Heart left ventricle (tissue), 16 donors: ENCODE measurements around the gene ILDR2. TPM values are rescaled to one million over a fixed set of nuclear protein-coding genes. Genes with fewer than 3 reads are reported as not detected.

ENCODE experiments used
- ATAC-seq, 4 donors: fragments of 200-7000 bp; cut with Tn5 transposase; one replicate each; pipeline ENCODE4 v1.9.1; 2020 to 2022; ENCODE audit warnings: moderate library complexity in 4 of 4, mild to moderate bottlenecking in 3 of 4, moderate number of reproducible peaks in 1 of 4
- DNase-seq, 5 donors: peaks; one replicate each; pipeline ENCODE4 v3.0.0-alpha.2; 2020
- H3K27ac ChIP-seq, 12 donors: fragments of 200-600 bp; sonication (generic) in 4 of 12; one replicate each; pipeline versions ENCODE4 v1.5.0 to v1.8.0; 2016 to 2022; ENCODE audit warnings: mild to moderate bottlenecking in 2 of 12
- H3K27me3 ChIP-seq, 9 donors: fragments of 200-600 bp; sonication (generic) in 2 of 9; one replicate each; pipeline versions ENCODE4 v1.5.1 to v1.8.0; 2016 to 2022; ENCODE audit warnings: mild to moderate bottlenecking in 3 of 9
- H3K36me3 ChIP-seq, 9 donors: fragments of 200-600 bp; sonication (generic) in 2 of 9; one replicate each; pipeline versions ENCODE4 v1.5.0 to v1.8.0; 2018 to 2022; ENCODE audit warnings: mild to moderate bottlenecking in 2 of 9
- H3K4me1 ChIP-seq, 12 donors: fragments of 200-600 bp; sonication (generic) in 4 of 12; one replicate each; pipeline versions ENCODE4 v1.5.0 to v1.8.0; 2016 to 2022; ENCODE audit warnings: mild to moderate bottlenecking in 3 of 12
- H3K4me3 ChIP-seq, 12 donors: fragments of 200-600 bp; sonication (generic) in 4 of 12; one replicate each; pipeline versions ENCODE4 v1.5.0 to v1.8.0; 2017 to 2022; ENCODE audit warnings: mild to moderate bottlenecking in 9 of 12, moderate library complexity in 4 of 12
- H3K9me3 ChIP-seq, 12 donors: fragments of 200-600 bp; sonication (generic) in 4 of 12; one replicate each; pipeline versions ENCODE4 v1.5.0 to v1.8.0; 2016 to 2022; ENCODE audit warnings: mild to moderate bottlenecking in 1 of 12
- CTCF ChIP-seq, 12 donors: fragments of 200-600 bp; sonication (generic) in 4 of 12; IDR thresholded peaks; one replicate each; pipeline versions ENCODE4 v1.5.0 to v1.8.0; 2018 to 2022; ENCODE audit warnings: antibody characterized with exemption in 12 of 12, mild to moderate bottlenecking in 5 of 12
- POLR2A ChIP-seq, 2 donors: fragments of 450-650 bp; IDR thresholded peaks; one replicate each; pipeline ENCODE4 v1.6.1; 2017; ENCODE audit warnings: antibody characterized with exemption in 2 of 2, mild to moderate bottlenecking in 2 of 2, moderate library complexity in 2 of 2
- WGBS, 4 donors: extraction: QIAGEN DNeasy Blood & Tissue Kit in 2 of 4; methylation state at CpG; one replicate each; pipeline versions ENCODE4 v1.1.5 to v1.1.7; 2013 to 2018; 5-methylcytosine and 5-hydroxymethylcytosine counted together
- intact Hi-C, 10 donors: fragments of 100-400 bp; cut with DNase I; formaldehyde crosslinking; loops; one replicate each; pipeline versions ENCODE4 v1.11.1 to v1.14.2; 2022
- polyA plus RNA-seq, 2 donors: library from polyadenylated mRNA; stranded (reverse); fragments of 200-250 nt; gene quantifications; one replicate each; pipeline ENCODE4 v1.2.3, GENCODE V29; 2013
- total RNA-seq, 9 donors: library from RNA; depleted of rRNA in 2 of 9; stranded (reverse); fragments of >200 nt in 2 of 9; fragmentation: NEBNext Ultra II Directional in 3 of 9; extraction: Animal tissue kit (Norgen Biotek cat#: 25700) in 3 of 9; gene quantifications; one replicate each; pipeline versions ENCODE4 v1.1.0 to v1.2.4, GENCODE V29; 2016 to 2023
- donor health status: ischemic (EF 13 %, LVEDD 7.1; RV severe dilation, severe dysfunction).
- donor health status: healthy with polysubstance abuse.
- donor health status: DM: no; HTN: yes; CAD: no.
- donor health status: DM: no; HTN: no; CAD: no.
- donor health status: ischemic (EF 25% LVEDD 6.9; RV normal size, moderate dysfunction).
- donor health status: ischemic (EF 25% LVEDD 5.7; RV mildly dilated, moderate dysfunction).
- donor health status: healthy.
- donor health status: DM: yes; HTN: yes; CAD: no.
- donor health status: ischemic (EF 35%, LVEDD 5.7; RV mildly dilated, moderate dysfunction).
- donor health status: nonischemic (EF 11% LVEDD 7.7; RV severe dilation, severe dysfunction).
- donor health status: DM: yes; HTN: yes; CAD: no.
- donor health status: PGD.
- donor health status: ischemic (EF 29% LVEDD 5.4; RV normal size, mild dysfunction).
- donor health status: nonischemic (EF 23%, LVEDD 6.1; RV moderate dilation, normal function).

Gene ILDR2
- total and polyA plus RNA-seq, 11 donors: 0.84 to 12.4 (median 5.8) TPM

- H3K36me3 ChIP-seq: no peaks in the 10 kb centered on the region
- no peaks in the 10 kb centered on the region for H3K27me3 ChIP-seq
- H3K4me1 ChIP-seq: no peaks in the 10 kb centered on the region
- no peak for ATAC-seq
- H3K4me3 ChIP-seq: no peak overlapping the region
- no peak overlapping the region for H3K27ac ChIP-seq
- DNase-seq: no peak
- 72 to 80% (median 78%) methylated on average over 8 of the region's 8 CpGs for WGBS, 4 donors
- intact Hi-C loops: no loop called here
- no peak for TF ChIP-seq CTCF (IDR thresholded peaks at IDR 0.05)
- TF ChIP-seq POLR2A (IDR thresholded peaks at IDR 0.05): no peak
- H3K9me3 ChIP-seq: no peaks in the 10 kb centered on the region
These were observed 38.0 kb upstream of the ILDR2 start for GRCh38 chr1:167013108-167013929.

- H3K27ac ChIP-seq: no peak overlapping the region
- H3K4me1 ChIP-seq: no peaks in the 10 kb centered on the region
- H3K36me3 ChIP-seq: no peaks in the 10 kb centered on the region
- 73 to 82% (median 80%) methylated on average over 2 of the region's 2 CpGs for WGBS, 4 donors
- no peak overlapping the region for H3K4me3 ChIP-seq
- no peaks in the 10 kb centered on the region for H3K27me3 ChIP-seq
- ATAC-seq (no peak), DNase-seq (no peak)
- no peak for TF ChIP-seq POLR2A (IDR thresholded peaks at IDR 0.05)
- TF ChIP-seq CTCF (IDR thresholded peaks at IDR 0.05): no peak
- intact Hi-C loops: no loop called here
- H3K9me3 ChIP-seq: no peaks in the 10 kb centered on the region
These were observed 37.2 kb upstream of the ILDR2 start for GRCh38 chr1:167012570-167012969.

- H3K4me3 ChIP-seq: no peak overlapping the region
- no peaks in the 10 kb centered on the region for H3K9me3 ChIP-seq
- TF ChIP-seq POLR2A (IDR thresholded peaks at IDR 0.05) (no peak), CTCF (IDR thresholded peaks at IDR 0.05) (no peak)
- 82 to 95% (median 89%) methylated on average over 1 of the region's 1 CpG for WGBS, 4 donors
- DNase-seq (no peak), ATAC-seq (no peak)
- no peaks in the 10 kb centered on the region for H3K4me1 ChIP-seq
- H3K27me3 ChIP-seq: no peaks in the 10 kb centered on the region
- intact Hi-C loops: no loop called here
- H3K36me3 ChIP-seq: no peaks in the 10 kb centered on the region
- H3K27ac ChIP-seq: no peak overlapping the region
These were observed 36.3 kb upstream of the ILDR2 start for GRCh38 chr1:167011560-167012191.

- DNase-seq (no peak), ATAC-seq (no peak)
- peaks cover 0 to 11% (median 0%) of the 10 kb centered on the region in 12 donors for H3K9me3 ChIP-seq
- intact Hi-C loops: no loop called here
- no peak overlapping the region for H3K4me3 ChIP-seq
- TF ChIP-seq CTCF (IDR thresholded peaks at IDR 0.05) (no peak), POLR2A (IDR thresholded peaks at IDR 0.05) (no peak)
- WGBS, 4 donors: 73 to 81% (median 79%) methylated on average over 2 of the region's 2 CpGs
- H3K27ac ChIP-seq: no peak overlapping the region
- H3K27me3 ChIP-seq: peaks cover 0 to 5% (median 0%) of the 10 kb centered on the region in 9 donors
- H3K4me1 ChIP-seq: no peaks in the 10 kb centered on the region
- H3K36me3 ChIP-seq: no peaks in the 10 kb centered on the region
These were observed 28.4 kb upstream of the ILDR2 start for GRCh38 chr1:167003711-167004110.
